OCI-LY3 (cell line): ENCODE measurements around the gene DLGAP3.

Experiments used
- H2AFZ ChIP-seq: fragments of 200-600, 300-600 bp; shearing (Covaris generic); 2 replicates; pipeline ENCODE4 v1.6.0; 2014; ENCODE audit warnings: antibody characterized with exemption, low read depth, low read length
- H3K27ac ChIP-seq: fragments of 200-600, 300-600 bp; sonication (generic); 2 replicates; pipeline ENCODE4 v1.5.1; 2014; ENCODE audit warnings: mild to moderate bottlenecking, low read length, moderate library complexity, mixed read lengths
- H3K27me3 ChIP-seq: fragments of 200-600, 300-600 bp; sonication (generic); 2 replicates; pipeline ENCODE4 v1.6.1; 2014; ENCODE audit warnings: low read depth, low read length, mixed read lengths
- H3K36me3 ChIP-seq: fragments of 200-600, 300-600 bp; sonication (generic); replicated peaks from 2 replicates; pipeline ENCODE3; 2014; ENCODE audit warnings: low read depth, low read length, mixed read lengths
- H3K4me1 ChIP-seq: fragments of 300-600, 200-600 bp; sonication (generic); 2 replicates; pipeline ENCODE4 v1.6.1; 2014; ENCODE audit warnings: low read length, mixed read lengths
- H3K4me2 ChIP-seq: fragments of 200-600, 300-600 bp; sonication (generic); 2 replicates; pipeline ENCODE4 v1.6.1; 2014; ENCODE audit warnings: low read length, mixed read lengths
- H3K4me3 ChIP-seq: fragments of 300-600, 200-600 bp; sonication (generic); 2 replicates; pipeline ENCODE4 v1.5.1; 2014; ENCODE audit warnings: antibody characterized with exemption, mild to moderate bottlenecking, low read length, moderate library complexity
- H3K79me2 ChIP-seq: fragments of 300-600, 200-600 bp; shearing (Covaris generic); 2 replicates; pipeline ENCODE4 v1.6.1; 2014; ENCODE audit warnings: mild to moderate bottlenecking, low read length, mixed read lengths
- H3K9ac ChIP-seq: fragments of 300-600, 200-600 bp; shearing (Covaris generic); 2 replicates; pipeline ENCODE4 v1.6.0; 2014; ENCODE audit warnings: mild to moderate bottlenecking, low read length, moderate library complexity
- H3K9me3 ChIP-seq: fragments of 200-600, 300-600 bp; shearing (Covaris generic); 2 replicates; pipeline ENCODE4 v1.6.1; 2014; ENCODE audit warnings: low read length, mixed read lengths; ENCODE audit not compliant: insufficient read depth
- H4K20me1 ChIP-seq: fragments of 200-600, 300-600 bp; sonication (generic); 2 replicates; pipeline ENCODE4 v1.6.1; 2016; ENCODE audit warnings: low read length, mixed read lengths; ENCODE audit not compliant: insufficient read depth
- CTCF ChIP-seq: fragments of 200-600, 300-600 bp; sonication (generic); IDR thresholded peaks from 2 replicates; pipeline ENCODE4 v1.5.1; 2014; ENCODE audit warnings: antibody characterized with exemption, low read length, low read depth
- EZH2phosphoT487 ChIP-seq: fragments of 200-600 bp; shearing (Covaris generic); IDR thresholded peaks from 2 replicates; pipeline ENCODE4 v1.6.1; 2018; ENCODE audit warnings: antibody characterized with exemption, mixed run types, low read depth

Gene DLGAP3

GRCh38 chr1:34866762-34867109, 62.7 kb downstream of the DLGAP3 start:
- Histone ChIP-seq H3K27ac (no peak overlapping the region), H3K27me3 (no peaks in the 10 kb centered on the region), H2AFZ (peak overlapping the region; percentile 70; the same call in 1 of the 2 replicates)

GRCh38 chr1:34865981-34866761, 63.3 kb downstream of the DLGAP3 start:
- peaks cover 10% of the 10 kb centered on the region; the same call in 1 of the 2 replicates for H3K4me1 ChIP-seq
- peak overlapping the region; percentile 94 for H3K4me3 ChIP-seq
- H3K79me2 ChIP-seq = no peaks in the 10 kb centered on the region
- peak overlapping the region; percentile 89 for H3K9ac ChIP-seq
- no peaks in the 10 kb centered on the region for H3K27me3 ChIP-seq
- peak overlapping the region; percentile 82 for H3K4me2 ChIP-seq
- H3K36me3 ChIP-seq = no peaks in the 10 kb centered on the region
- peak overlapping the region; percentile 59 for H3K27ac ChIP-seq
- H2AFZ ChIP-seq = peak overlapping the region; percentile 74
- TF ChIP-seq EZH2phosphoT487 (no peak), CTCF (peak; percentile 77)
- H4K20me1 ChIP-seq = no peaks in the 10 kb centered on the region
- no peaks in the 10 kb centered on the region for H3K9me3 ChIP-seq

More at GRCh38 chr1:34866762-34867109, 62.7 kb downstream of the DLGAP3 start:
- H3K4me1 ChIP-seq = peaks cover 10% of the 10 kb centered on the region; the same call in 1 of the 2 replicates
- H3K4me2 ChIP-seq = peak overlapping the region; percentile 82
- H3K4me3 ChIP-seq = peak overlapping the region; percentile 94
- TF ChIP-seq CTCF (no peak), EZH2phosphoT487 (no peak)
- no peaks in the 10 kb centered on the region for H3K79me2 ChIP-seq
- H3K9ac ChIP-seq = peak overlapping the region; percentile 89
- no peaks in the 10 kb centered on the region for H4K20me1 ChIP-seq
- H3K9me3 ChIP-seq = no peaks in the 10 kb centered on the region
- no peaks in the 10 kb centered on the region for H3K36me3 ChIP-seq

- H3K4me1 ChIP-seq = peaks cover 10% of the 10 kb centered on the region; the same call in 1 of the 2 replicates
- no peaks in the 10 kb centered on the region for H4K20me1 ChIP-seq
- no peaks in the 10 kb centered on the region for H3K27me3 ChIP-seq
- H3K27ac ChIP-seq = peak overlapping the region; percentile 59
- peak overlapping the region; percentile 94 for H3K4me3 ChIP-seq
- H3K79me2 ChIP-seq = no peaks in the 10 kb centered on the region
- H3K4me2 ChIP-seq = peak overlapping the region; percentile 82
- peak overlapping the region; percentile 74; the same call in 1 of the 2 replicates for H2AFZ ChIP-seq
- H3K9me3 ChIP-seq = no peaks in the 10 kb centered on the region
- TF ChIP-seq EZH2phosphoT487 (no peak), CTCF (no peak)
- peak overlapping the region; percentile 89 for H3K9ac ChIP-seq
- H3K36me3 ChIP-seq = no peaks in the 10 kb centered on the region
These were observed 63.9 kb downstream of the DLGAP3 start for GRCh38 chr1:34865573-34865972.

GRCh38 chr1:34864759-34865158, 64.7 kb downstream of the DLGAP3 start:
- H3K79me2 ChIP-seq = no peaks in the 10 kb centered on the region

More at GRCh38 chr1:34864759-34865158, 64.7 kb downstream of the DLGAP3 start:
- no peaks in the 10 kb centered on the region for H3K9me3 ChIP-seq
- H4K20me1 ChIP-seq = no peaks in the 10 kb centered on the region
- no peak overlapping the region for H3K27ac ChIP-seq
- peak overlapping the region; percentile 82; the same call in 1 of the 2 replicates for H3K4me2 ChIP-seq
- TF ChIP-seq CTCF (no peak), EZH2phosphoT487 (no peak)
- H3K36me3 ChIP-seq = no peaks in the 10 kb centered on the region
- H3K9ac ChIP-seq = no peak overlapping the region
- H3K4me1 ChIP-seq = peaks cover 14% of the 10 kb centered on the region
- H3K4me3 ChIP-seq = no peak overlapping the region
- no peaks in the 10 kb centered on the region for H3K27me3 ChIP-seq
- H2AFZ ChIP-seq = no peak overlapping the region
